Muscle of leg (tissue), 16 donors: ENCODE data around the gene FBXO9. TPM values are rescaled to one million over a fixed set of nuclear protein-coding genes. Genes with fewer than 3 reads are reported as not detected.

Source experiments
- DNase-seq: peaks from one replicate; pipeline ENCODE4 v3.0.0; 2013
- H3K27ac ChIP-seq: one replicate; pipeline ENCODE4 v1.5.1; 2013; ENCODE audit warnings: mild to moderate bottlenecking, low read length, control low read depth
- H3K27me3 ChIP-seq: one replicate; pipeline ENCODE4 v1.6.1; 2013; ENCODE audit warnings: low read length; ENCODE audit not compliant: control insufficient read depth, insufficient read depth
- H3K36me3 ChIP-seq: one replicate; pipeline ENCODE4 v1.6.1; 2013; ENCODE audit warnings: low read length; ENCODE audit not compliant: control insufficient read depth, insufficient read depth
- H3K4me1 ChIP-seq: one replicate; pipeline ENCODE4 v1.6.1; 2013; ENCODE audit warnings: low read length; ENCODE audit not compliant: control insufficient read depth, insufficient read depth
- H3K4me3 ChIP-seq: one replicate; pipeline ENCODE4 v1.5.1; 2013; ENCODE audit warnings: low read length, control low read depth
- H3K9me3 ChIP-seq: replicated peaks from 2 replicates; pipeline ENCODE4 v1.6.1; 2013; ENCODE audit warnings: low read depth, low read length; ENCODE audit not compliant: control insufficient read depth
- WGBS: methylation state at CpG from one replicate; pipeline ENCODE4 v1.1.5; 2013; ENCODE audit warnings: missing lambda C conversion rate; ENCODE audit not compliant: insufficient coverage; 5-methylcytosine and 5-hydroxymethylcytosine counted together
- long read RNA-seq, 11 donors: transcript quantifications; one replicate each; lab custom pipeline, GENCODE V29; 2026
- polyA plus RNA-seq, 8 donors: library from polyadenylated mRNA; unstranded; fragments of 120-200 nt; gene quantifications; one replicate each; pipeline versions ENCODE4 v1.2.1 to v1.2.3, GENCODE V29; 2013; ENCODE audit warnings: inconsistent platforms in 1 of 8, low replicate concordance in 1 of 8; ENCODE audit not compliant: insufficient read length in 8 of 8, insufficient read depth in 1 of 8
- total RNA-seq: library from RNA; stranded (reverse); fragments of 120-200 nt; gene quantifications from one replicate; pipeline ENCODE4 v1.2.4, GENCODE V29; 2013

FBXO9 gene
- 47.2 TPM for total RNA-seq
- 10 to 100 TPM; 64.4 to 77.1 (median 71.1) TPM for polyA plus RNA-seq
- long read RNA-seq, donor 1 = 0 reads
- long read RNA-seq, donor 2 = 0 reads
- long read RNA-seq, donor 3, partial matches to known transcripts = 0 of 8 reads
- long read RNA-seq, donor 3, other reads (novel, unspliced or antisense) = 8 of 8 reads
- long read RNA-seq, donor 4 = 0 reads
- long read RNA-seq, donor 5, partial matches to known transcripts = 16 of 37 reads
- long read RNA-seq, donor 5, other reads (novel, unspliced or antisense) = 21 of 37 reads
- long read RNA-seq, donor 6, partial matches to known transcripts = 0 of 12 reads
- long read RNA-seq, donor 6, other reads (novel, unspliced or antisense) = 11 of 12 reads
- long read RNA-seq, donor 7 = 0 reads
- long read RNA-seq, donor 8 = 0 reads
- long read RNA-seq, donor 9, partial matches to known transcripts = 0 of 6 reads
- long read RNA-seq, donor 9, other reads (novel, unspliced or antisense) = 5 of 6 reads
- long read RNA-seq, donor 10, partial matches to known transcripts = 0 of 7 reads
- long read RNA-seq, donor 10, other reads (novel, unspliced or antisense) = 7 of 7 reads
- long read RNA-seq, donor 11, partial matches to known transcripts = 0 of 5 reads
- long read RNA-seq, donor 11, other reads (novel, unspliced or antisense) = 5 of 5 reads

GRCh38 chr6:53065266-53066076 is at the start of gene FBXO9:
Gene FBXO9 (plus strand): TSS chr6:53065404. CDS start chr6:53065790, 386 bp downstream.
- Histone ChIP-seq H3K36me3 (peaks cover 4% of the 10 kb centered on the region), H3K4me3 (peak within 1 kb of the TSS; percentile 88), H3K4me1 (no peaks in the 10 kb centered on the region), H3K27ac (peak within 1 kb of the TSS; percentile 98), H3K27me3 (no peaks in the 10 kb centered on the region), H3K9me3 (no peaks in the 10 kb centered on the region)
- WGBS = under 1% methylated on average over 63 of the region's 78 CpGs
- no peak for DNase-seq

- H3K9me3 ChIP-seq = no peaks in the 10 kb centered on the region
- H3K4me3 ChIP-seq = no peak overlapping the region
- H3K4me1 ChIP-seq = peaks cover 4% of the 10 kb centered on the region
- H3K36me3 ChIP-seq = peaks cover 54% of the 10 kb centered on the region
- no peak overlapping the region for H3K27ac ChIP-seq
- DNase-seq = no peak
- WGBS = no CpG with 5 or more reads among the region's 1 CpG
- H3K27me3 ChIP-seq = no peaks in the 10 kb centered on the region
These were observed 49.7 kb upstream of the FBXO9 start for GRCh38 chr6:53015486-53015885.

GRCh38 chr6:53018446-53018845 is 46.8 kb upstream of the FBXO9 start:
- no peak for DNase-seq
- H3K36me3 ChIP-seq = peaks cover 35% of the 10 kb centered on the region
- peaks cover 4% of the 10 kb centered on the region for H3K4me1 ChIP-seq
- no CpG with 5 or more reads among the region's 2 CpGs for WGBS
- no peaks in the 10 kb centered on the region for H3K27me3 ChIP-seq
- H3K9me3 ChIP-seq = no peaks in the 10 kb centered on the region
- no peak overlapping the region for H3K4me3 ChIP-seq
- no peak overlapping the region for H3K27ac ChIP-seq

GRCh38 chr6:53020005-53020744 is 45.0 kb upstream of the FBXO9 start:
- no peak for DNase-seq
- H3K9me3 ChIP-seq = no peaks in the 10 kb centered on the region
- no peaks in the 10 kb centered on the region for H3K27me3 ChIP-seq
- no peaks in the 10 kb centered on the region for H3K4me1 ChIP-seq
- WGBS = 34% methylated on average over 2 of the region's 3 CpGs
- no peak overlapping the region for H3K4me3 ChIP-seq
- no peak overlapping the region for H3K27ac ChIP-seq
- peaks cover 34% of the 10 kb centered on the region for H3K36me3 ChIP-seq

GRCh38 chr6:53023323-53023722 is 41.9 kb upstream of the FBXO9 start:
- DNase-seq = no peak
- Histone ChIP-seq H3K4me1 (no peaks in the 10 kb centered on the region), H3K36me3 (peaks cover 22% of the 10 kb centered on the region), H3K9me3 (no peaks in the 10 kb centered on the region), H3K27me3 (no peaks in the 10 kb centered on the region), H3K4me3 (no peak overlapping the region), H3K27ac (no peak overlapping the region)
- WGBS = no CpG with 5 or more reads among the region's 1 CpG

- Histone ChIP-seq H3K9me3 (no peaks in the 10 kb centered on the region), H3K36me3 (peaks cover 33% of the 10 kb centered on the region), H3K4me1 (no peaks in the 10 kb centered on the region), H3K4me3 (no peak overlapping the region), H3K27ac (no peak overlapping the region), H3K27me3 (no peaks in the 10 kb centered on the region)
- no peak for DNase-seq
- WGBS = no CpG with 5 or more reads among the region's 3 CpGs
These were observed 38.7 kb upstream of the FBXO9 start for GRCh38 chr6:53026526-53026925.

- Histone ChIP-seq H3K27ac (no peak overlapping the region), H3K4me1 (no peaks in the 10 kb centered on the region), H3K4me3 (no peak overlapping the region), H3K9me3 (no peaks in the 10 kb centered on the region), H3K36me3 (peaks cover 37% of the 10 kb centered on the region), H3K27me3 (no peaks in the 10 kb centered on the region)
- no peak for DNase-seq
- WGBS = 83% methylated on average over 1 of the region's 5 CpGs
These were observed 38.0 kb upstream of the FBXO9 start for GRCh38 chr6:53027131-53027718.

GRCh38 chr6:53028467-53028866 is 36.7 kb upstream of the FBXO9 start:
- Histone ChIP-seq H3K27ac (no peak overlapping the region), H3K27me3 (no peaks in the 10 kb centered on the region), H3K4me1 (peaks cover 6% of the 10 kb centered on the region), H3K36me3 (peaks cover 36% of the 10 kb centered on the region), H3K4me3 (no peak overlapping the region), H3K9me3 (no peaks in the 10 kb centered on the region)
- WGBS = no CpG with 5 or more reads among the region's 1 CpG
- no peak for DNase-seq

GRCh38 chr6:53029257-53029656 is 35.9 kb upstream of the FBXO9 start:
- Histone ChIP-seq H3K27ac (no peak overlapping the region), H3K9me3 (no peaks in the 10 kb centered on the region), H3K27me3 (no peaks in the 10 kb centered on the region), H3K4me1 (peaks cover 12% of the 10 kb centered on the region), H3K36me3 (peaks cover 36% of the 10 kb centered on the region), H3K4me3 (no peak overlapping the region)
- no peak for DNase-seq
